Astrocyte (in vitro differentiated cells and primary cell): ENCODE measurements around the gene ANLN.

Source experiments
- EZH2 ChIP-seq: IDR thresholded peaks from 2 replicates; pipeline ENCODE4 v1.6.1; 2012; ENCODE audit warnings: mild to moderate bottlenecking, low read length, inconsistent platforms; ENCODE audit not compliant: insufficient read depth
- TF ChIP-seq, protein P1 (sequence below): IDR thresholded peaks from 2 replicates; pipeline ENCODE4 v1.5.1; 2011; ENCODE audit warnings: low read depth, mild to moderate bottlenecking, inconsistent platforms, low read length, moderate library complexity; ENCODE audit not compliant: insufficient read depth

GRCh38 chr7:36459236-36459960 lies 69.7 kb downstream of the ANLN start:
- TF ChIP-seq, protein P1, sequence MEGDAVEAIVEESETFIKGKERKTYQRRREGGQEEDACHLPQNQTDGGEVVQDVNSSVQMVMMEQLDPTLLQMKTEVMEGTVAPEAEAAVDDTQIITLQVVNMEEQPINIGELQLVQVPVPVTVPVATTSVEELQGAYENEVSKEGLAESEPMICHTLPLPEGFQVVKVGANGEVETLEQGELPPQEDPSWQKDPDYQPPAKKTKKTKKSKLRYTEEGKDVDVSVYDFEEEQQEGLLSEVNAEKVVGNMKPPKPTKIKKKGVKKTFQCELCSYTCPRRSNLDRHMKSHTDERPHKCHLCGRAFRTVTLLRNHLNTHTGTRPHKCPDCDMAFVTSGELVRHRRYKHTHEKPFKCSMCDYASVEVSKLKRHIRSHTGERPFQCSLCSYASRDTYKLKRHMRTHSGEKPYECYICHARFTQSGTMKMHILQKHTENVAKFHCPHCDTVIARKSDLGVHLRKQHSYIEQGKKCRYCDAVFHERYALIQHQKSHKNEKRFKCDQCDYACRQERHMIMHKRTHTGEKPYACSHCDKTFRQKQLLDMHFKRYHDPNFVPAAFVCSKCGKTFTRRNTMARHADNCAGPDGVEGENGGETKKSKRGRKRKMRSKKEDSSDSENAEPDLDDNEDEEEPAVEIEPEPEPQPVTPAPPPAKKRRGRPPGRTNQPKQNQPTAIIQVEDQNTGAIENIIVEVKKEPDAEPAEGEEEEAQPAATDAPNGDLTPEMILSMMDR = no peak
- TF ChIP-seq EZH2 = no peak
